Heart right ventricle (tissue), 16 donors: ENCODE results near the gene SNX6. TPM values are rescaled to one million over a fixed set of nuclear protein-coding genes. Genes with fewer than 3 reads are reported as not detected.

Experiments
- ATAC-seq, 8 donors: fragments of 200-7000 bp; cut with Tn5 transposase; one replicate each; pipeline ENCODE4 v1.9.1; 2020; ENCODE audit warnings: mild to moderate bottlenecking in 8 of 8, moderate library complexity in 8 of 8, moderate number of reproducible peaks in 1 of 8
- DNase-seq, 2 donors: peaks; one replicate each; pipeline ENCODE4 v3.0.0-alpha.2; 2020
- H3K27ac ChIP-seq, 10 donors: fragments of 200-600 bp; sonication (generic) in 2 of 10; one replicate each; pipeline versions ENCODE4 v1.5.0 to v1.8.0; 2020 to 2022; ENCODE audit warnings: mild to moderate bottlenecking in 3 of 10
- H3K27me3 ChIP-seq, 7 donors: fragments of 200-600 bp; one replicate each; pipeline ENCODE4 v1.8.0; 2021 to 2022; ENCODE audit warnings: mild to moderate bottlenecking in 2 of 7
- H3K36me3 ChIP-seq, 9 donors: fragments of 200-600 bp; sonication (generic) in 1 of 9; one replicate each; pipeline versions ENCODE4 v1.5.0 to v1.8.0; 2020 to 2022; ENCODE audit warnings: mild to moderate bottlenecking in 2 of 9
- H3K4me1 ChIP-seq, 9 donors: fragments of 200-600 bp; sonication (generic) in 1 of 9; one replicate each; pipeline versions ENCODE4 v1.5.0 to v1.8.0; 2020 to 2022; ENCODE audit warnings: mild to moderate bottlenecking in 4 of 9
- H3K4me3 ChIP-seq, 10 donors: fragments of 200-600 bp; sonication (generic) in 2 of 10; one replicate each; pipeline versions ENCODE4 v1.5.0 to v1.8.0; 2020 to 2022; ENCODE audit warnings: mild to moderate bottlenecking in 7 of 10, moderate library complexity in 2 of 10
- H3K9me3 ChIP-seq, 11 donors: fragments of 200-600 bp in 10 of 11; sonication (generic) in 2 of 11; one replicate each; pipeline versions ENCODE4 v1.5.0 to v1.8.0; 2013 to 2022; ENCODE audit warnings: mild to moderate bottlenecking in 2 of 11, control low read depth in 1 of 11, moderate library complexity in 1 of 11
- CTCF ChIP-seq, 9 donors: fragments of 200-600 bp; sonication (generic) in 2 of 9; IDR thresholded peaks; one replicate each; pipeline versions ENCODE4 v1.5.0 to v1.8.0; 2021 to 2022; ENCODE audit warnings: antibody characterized with exemption in 9 of 9, mild to moderate bottlenecking in 5 of 9, moderate library complexity in 1 of 9
- WGBS, 2 donors: extraction: QIAGEN DNeasy Blood & Tissue Kit; methylation state at CpG; one replicate each; pipeline ENCODE4 v1.1.7; 2013; ENCODE audit warnings: inconsistent platforms in 1 of 2; 5-methylcytosine and 5-hydroxymethylcytosine counted together
- intact Hi-C, 10 donors: fragments of 100-400 bp; cut with DNase I; formaldehyde crosslinking; loops; one replicate each; pipeline versions ENCODE4 v1.11.1 to v1.14.2; 2022
- polyA plus RNA-seq, 2 donors: library from polyadenylated mRNA; stranded (reverse); fragments of 200-250 nt; gene quantifications; one replicate each; pipeline ENCODE4 v1.2.3, GENCODE V29; 2013
- total RNA-seq, 10 donors: library from RNA; stranded (reverse); fragmentation: NEBNext Ultra II Directional in 3 of 10; extraction: Animal tissue kit (Norgen Biotek cat#: 25700) in 3 of 10; gene quantifications; one replicate each; pipeline versions ENCODE4 v1.2.1 to v1.2.4, GENCODE V29; 2021 to 2023
- donor health status: Arrhythmogenic right ventricular cardiomyopathy.
- donor health status: ischemic (EF 13 %, LVEDD 7.1; RV severe dilation, severe dysfunction).
- donor health status: healthy with polysubstance abuse.
- donor health status: DM: no; HTN: yes; CAD: no.
- donor health status: DM: no; HTN: no; CAD: no.
- donor health status: ischemic (EF 25% LVEDD 6.9; RV normal size, moderate dysfunction).
- donor health status: ischemic (EF 25% LVEDD 5.7; RV mildly dilated, moderate dysfunction).
- donor health status: healthy.
- donor health status: DM: yes; HTN: yes; CAD: no.
- donor health status: Ischemic cardiomyopathy.
- donor health status: ischemic (EF 35%, LVEDD 5.7; RV mildly dilated, moderate dysfunction).
- donor health status: nonischemic (EF 11% LVEDD 7.7; RV severe dilation, severe dysfunction).
- donor health status: DM: yes; HTN: yes; CAD: no.
- donor health status: PGD.
- donor health status: ischemic (EF 29% LVEDD 5.4; RV normal size, mild dysfunction).
- donor health status: nonischemic (EF 23%, LVEDD 6.1; RV moderate dilation, normal function).

SNX6 gene
- total and polyA plus RNA-seq, 12 donors: 17.3 to 89.8 (median 57.3) TPM

- DNase-seq: no peak
- Histone ChIP-seq H3K4me3 (no peak overlapping the region), H3K4me1 (peaks cover 0 to 19% (median 0%) of the 10 kb centered on the region in 9 donors), H3K27ac (peak overlapping the region in 1 of 10 donors; percentile 76), H3K9me3 (no peaks in the 10 kb centered on the region), H3K36me3 (peaks cover 0 to 100% (median 74%) of the 10 kb centered on the region in 9 donors), H3K27me3 (no peaks in the 10 kb centered on the region)
- intact Hi-C loops: no loop called here
- 92% methylated on average over 2 of the region's 2 CpGs for WGBS, 2 donors
- ATAC-seq: peak in 1 of 8 donors; percentile 20
- no peak for TF ChIP-seq CTCF (IDR thresholded peaks at IDR 0.05)
Measured at GRCh38 chr14:34605461-34605860, 24.5 kb downstream of the SNX6 start.

- TF ChIP-seq CTCF (IDR thresholded peaks at IDR 0.05): no peak
- intact Hi-C loops: no loop called here
- Histone ChIP-seq H3K4me3 (no peak overlapping the region), H3K27ac (peak overlapping the region in 1 of 10 donors; percentile 76), H3K27me3 (no peaks in the 10 kb centered on the region), H3K4me1 (peaks cover 0 to 19% (median 0%) of the 10 kb centered on the region in 9 donors), H3K36me3 (peaks cover 0 to 100% (median 78%) of the 10 kb centered on the region in 9 donors), H3K9me3 (no peaks in the 10 kb centered on the region)
- ATAC-seq (peak in 3 of 8 donors; percentile 25 to 56 (median 41)), DNase-seq (no peak)
- 88 to 91% methylated on average over 1 of the region's 1 CpG for WGBS, 2 donors
Measured at GRCh38 chr14:34604995-34605394, 25.0 kb downstream of the SNX6 start.

GRCh38 chr14:34596891-34597290, 33.1 kb downstream of the SNX6 start:
- Histone ChIP-seq H3K27me3 (no peaks in the 10 kb centered on the region), H3K4me3 (no peak overlapping the region), H3K36me3 (peaks cover 2 to 100% (median 89%) of the 10 kb centered on the region in 9 donors), H3K27ac (no peak overlapping the region), H3K9me3 (no peaks in the 10 kb centered on the region), H3K4me1 (peaks cover 0 to 11% (median 3%) of the 10 kb centered on the region in 9 donors)
- DNase-seq (no peak), ATAC-seq (no peak)
- whole genome bisulfite sequencing, 2 donors: 82 to 84% methylated on average over 3 of the region's 3 CpGs
- intact Hi-C loops: no loop called here
- no peak for TF ChIP-seq CTCF (IDR thresholded peaks at IDR 0.05)

- Histone ChIP-seq H3K9me3 (no peaks in the 10 kb centered on the region), H3K36me3 (peaks cover 0 to 100% (median 83%) of the 10 kb centered on the region in 9 donors), H3K4me1 (peaks cover 0 to 12% (median 3%) of the 10 kb centered on the region in 9 donors), H3K4me3 (no peak overlapping the region), H3K27me3 (no peaks in the 10 kb centered on the region), H3K27ac (peak overlapping the region in 3 of 10 donors; percentile 30 to 73 (median 68))
- no peak for ATAC-seq
- TF ChIP-seq CTCF (IDR thresholded peaks at IDR 0.05): no peak
- no peak for DNase-seq
- intact Hi-C loops: no loop called here
- 98% methylated on average over 11 of the region's 11 CpGs for WGBS, 2 donors
Measured at GRCh38 chr14:34593740-34594375, 36.1 kb downstream of the SNX6 start.
